ACC112 (cell line): ENCODE measurements around the gene HSF5.

Experiments
- H2AFZ ChIP-seq: fragments of 200-600 bp; sonication (generic); one replicate; pipeline ENCODE4 v1.6.0; 2017; ENCODE audit warnings: antibody characterized with exemption, low read length; ENCODE audit not compliant: unreplicated experiment
- H3K27ac ChIP-seq: fragments of 200-600 bp; sonication (generic); 2 replicates; pipeline ENCODE4 v1.5.1; 2014; ENCODE audit warnings: low read depth, mild to moderate bottlenecking, antibody characterized with exemption, low read length, moderate library complexity
- H3K27me3 ChIP-seq: fragments of 200-600 bp; sonication (generic); 2 replicates; pipeline ENCODE4 v1.6.1; 2014; ENCODE audit warnings: mild to moderate bottlenecking, antibody characterized with exemption, low read length, moderate library complexity, mixed read lengths; ENCODE audit not compliant: insufficient read depth
- H3K36me3 ChIP-seq: fragments of 200-600 bp; sonication (generic); 2 replicates; pipeline ENCODE4 v1.6.1; 2016; ENCODE audit warnings: mild to moderate bottlenecking, antibody characterized with exemption, low read length, moderate library complexity, mixed read lengths; ENCODE audit not compliant: insufficient read depth
- H3K4me1 ChIP-seq: fragments of 200-600 bp; sonication (generic); one replicate; pipeline ENCODE4 v1.6.1; 2016; ENCODE audit warnings: low read length, mixed read lengths; ENCODE audit not compliant: insufficient read depth, unreplicated experiment, control insufficient read depth
- H3K4me3 ChIP-seq: fragments of 200-600 bp; sonication (generic); 2 replicates; pipeline ENCODE4 v1.5.1; 2014; ENCODE audit warnings: mild to moderate bottlenecking, low read depth, low read length
- H3K79me2 ChIP-seq: fragments of 200-600 bp; sonication (generic); one replicate; pipeline ENCODE4 v1.6.0; 2016; ENCODE audit warnings: low read length; ENCODE audit not compliant: control insufficient read depth, unreplicated experiment, insufficient read depth

HSF5 gene

GRCh38 chr17:58487589-58488427 lies at the start of gene HSF5:
Gene HSF5 (minus strand): TSS chr17:58488408. CDS start chr17:58488274, 134 bp downstream.
- H2AFZ ChIP-seq, result no peak within 1 kb of the TSS
- no peak within 1 kb of the TSS for H3K4me3 ChIP-seq
- peaks cover 8% of the 10 kb centered on the region; the same call in 1 of the 2 replicates for H3K27me3 ChIP-seq
- H3K36me3 ChIP-seq, result peaks cover 35% of the 10 kb centered on the region
- no peaks in the 10 kb centered on the region for H3K4me1 ChIP-seq
- H3K27ac ChIP-seq, result no peak within 1 kb of the TSS
- H3K79me2 ChIP-seq, result no peaks in the 10 kb centered on the region

- peaks cover 16% of the 10 kb centered on the region for H3K27me3 ChIP-seq
- H2AFZ ChIP-seq, result no peak overlapping the region
- no peaks in the 10 kb centered on the region for H3K79me2 ChIP-seq
- H3K4me3 ChIP-seq, result no peak overlapping the region
- H3K27ac ChIP-seq, result no peak overlapping the region
- peaks cover 23% of the 10 kb centered on the region for H3K4me1 ChIP-seq
- H3K36me3 ChIP-seq, result no peaks in the 10 kb centered on the region
Measured at GRCh38 chr17:58537266-58537665, 49.1 kb upstream of the HSF5 start.

GRCh38 chr17:58536542-58536941 lies 48.3 kb upstream of the HSF5 start:
- Histone ChIP-seq H3K36me3 (no peaks in the 10 kb centered on the region), H3K4me1 (peaks cover 26% of the 10 kb centered on the region), H3K79me2 (no peaks in the 10 kb centered on the region), H3K27me3 (peaks cover 14% of the 10 kb centered on the region), H2AFZ (no peak overlapping the region), H3K27ac (no peak overlapping the region), H3K4me3 (no peak overlapping the region)

- Histone ChIP-seq H3K27ac (no peak overlapping the region), H3K79me2 (no peaks in the 10 kb centered on the region), H2AFZ (no peak overlapping the region), H3K36me3 (no peaks in the 10 kb centered on the region), H3K4me3 (no peak overlapping the region; the same call in 1 of the 2 replicates), H3K27me3 (peaks cover 19% of the 10 kb centered on the region), H3K4me1 (peaks cover 26% of the 10 kb centered on the region)
Measured at GRCh38 chr17:58535431-58535830, 47.2 kb upstream of the HSF5 start.

GRCh38 chr17:58534901-58535421 lies 46.8 kb upstream of the HSF5 start:
- H3K27me3 ChIP-seq, result peaks cover 19% of the 10 kb centered on the region
- H3K36me3 ChIP-seq, result no peaks in the 10 kb centered on the region
- no peak overlapping the region for H2AFZ ChIP-seq
- H3K27ac ChIP-seq, result no peak overlapping the region
- peaks cover 26% of the 10 kb centered on the region for H3K4me1 ChIP-seq
- H3K4me3 ChIP-seq, result no peak overlapping the region; the same call in 1 of the 2 replicates
- H3K79me2 ChIP-seq, result no peaks in the 10 kb centered on the region

- H3K27ac ChIP-seq, result no peak overlapping the region
- no peak overlapping the region for H3K4me3 ChIP-seq
- no peaks in the 10 kb centered on the region for H3K79me2 ChIP-seq
- H3K27me3 ChIP-seq, result peaks cover 19% of the 10 kb centered on the region
- no peaks in the 10 kb centered on the region for H3K36me3 ChIP-seq
- H2AFZ ChIP-seq, result no peak overlapping the region
- peaks cover 26% of the 10 kb centered on the region for H3K4me1 ChIP-seq
Measured at GRCh38 chr17:58534331-58534730, 46.1 kb upstream of the HSF5 start.

- Histone ChIP-seq H2AFZ (no peak overlapping the region), H3K4me1 (peaks cover 26% of the 10 kb centered on the region), H3K4me3 (no peak overlapping the region), H3K36me3 (no peaks in the 10 kb centered on the region), H3K27me3 (peaks cover 18% of the 10 kb centered on the region), H3K79me2 (no peaks in the 10 kb centered on the region), H3K27ac (no peak overlapping the region)
Measured at GRCh38 chr17:58533616-58534188, 45.5 kb upstream of the HSF5 start.

- Histone ChIP-seq H3K4me1 (peaks cover 37% of the 10 kb centered on the region), H3K4me3 (peak overlapping the region; percentile 77), H3K27ac (no peak overlapping the region), H3K36me3 (no peaks in the 10 kb centered on the region), H3K79me2 (no peaks in the 10 kb centered on the region), H3K27me3 (peaks cover 17% of the 10 kb centered on the region), H2AFZ (peak overlapping the region; percentile 64)
Measured at GRCh38 chr17:58532555-58532951, 44.3 kb upstream of the HSF5 start.

- Histone ChIP-seq H2AFZ (peak overlapping the region; percentile 64), H3K27me3 (peaks cover 17% of the 10 kb centered on the region), H3K4me1 (peaks cover 43% of the 10 kb centered on the region), H3K4me3 (peak overlapping the region; percentile 77), H3K79me2 (no peaks in the 10 kb centered on the region), H3K27ac (no peak overlapping the region), H3K36me3 (no peaks in the 10 kb centered on the region)
Measured at GRCh38 chr17:58531661-58532554, 43.7 kb upstream of the HSF5 start.

GRCh38 chr17:58531122-58531521 lies 42.9 kb upstream of the HSF5 start:
- Histone ChIP-seq H3K36me3 (no peaks in the 10 kb centered on the region), H2AFZ (no peak overlapping the region), H3K4me1 (peaks cover 47% of the 10 kb centered on the region), H3K27me3 (peaks cover 17% of the 10 kb centered on the region), H3K79me2 (no peaks in the 10 kb centered on the region), H3K27ac (no peak overlapping the region), H3K4me3 (no peak overlapping the region; the same call in 1 of the 2 replicates)
